Calu3 (cell line): Measurements from ENCODE around the gene TERC. TPM values are rescaled to one million over a fixed set of nuclear protein-coding genes. Genes with fewer than 3 reads are reported as not detected.

Experiments used
- Bru-seq: library from RNA; stranded (reverse); fragments of 400-500 nt; gene quantifications from one replicate; lab custom pipeline; 2021; lab: Mats Ljungman, UMichigan
- BruChase-seq, 2 experiments: library from RNA; stranded (reverse); fragments of 400-500 nt; gene quantifications; one replicate each; lab custom pipeline; 2021; lab: Mats Ljungman, UMichigan
- BruUV-seq: library from RNA; stranded (reverse); fragments of 400-500 nt; replicated peaks from 2 replicates; lab custom pipeline; 2021; lab: Mats Ljungman, UMichigan
- CTCF ChIA-PET: fragments of 300-600 bp; sonication (Branson Sonifier 250); formaldehyde crosslinking; loops from one replicate; lab custom pipeline; 2022; ENCODE audit warnings: antibody characterized with exemption; lab: Charles Lee
- DNase-seq: peaks from one replicate; pipeline ENCODE4 v3.0.0; 2022
- H3K27ac Mint-ChIP-seq: one replicate; pipeline ENCODE4 v1.8.0; 2022; ENCODE audit warnings: mixed read lengths; ENCODE audit not compliant: unreplicated experiment
- H3K27me3 Mint-ChIP-seq: one replicate; pipeline ENCODE4 v1.8.0; 2022; ENCODE audit warnings: mixed read lengths; ENCODE audit not compliant: unreplicated experiment
- H3K36me3 Mint-ChIP-seq: one replicate; pipeline ENCODE4 v1.8.0; 2022; ENCODE audit warnings: mild to moderate bottlenecking, moderate library complexity, mixed read lengths; ENCODE audit not compliant: insufficient read depth, unreplicated experiment
- H3K4me1 Mint-ChIP-seq: one replicate; pipeline ENCODE4 v1.8.0; 2022; ENCODE audit warnings: mild to moderate bottlenecking, low read depth, mixed read lengths; ENCODE audit not compliant: unreplicated experiment
- H3K4me3 Mint-ChIP-seq: one replicate; pipeline ENCODE4 v1.8.0; 2022; ENCODE audit warnings: mild to moderate bottlenecking, low read depth, moderate library complexity, mixed read lengths; ENCODE audit not compliant: unreplicated experiment
- H3K9me3 Mint-ChIP-seq: one replicate; pipeline ENCODE4 v1.8.0; 2022; ENCODE audit warnings: low read depth, mixed read lengths; ENCODE audit not compliant: unreplicated experiment
- CTCF ChIP-seq: fragments of 200-600 bp; IDR thresholded peaks from one replicate; pipeline ENCODE4 v1.8.0; 2022; ENCODE audit warnings: antibody characterized with exemption; ENCODE audit not compliant: unreplicated experiment
- intact Hi-C: fragments of 100-400 bp; cut with micrococcal nuclease; formaldehyde crosslinking; loops from one replicate; pipeline ENCODE4 v1.10.0; 2022; ENCODE audit not compliant: unreplicated experiment
- long read RNA-seq: library from polyadenylated mRNA; stranded (forward); transcript quantifications from one replicate; pipeline ENCODE4 v2.0.0, GENCODE V29; 2022
- total RNA-seq: library from RNA; stranded (reverse); gene quantifications from 2 replicates; pipeline ENCODE4 v1.2.3, GENCODE V29; 2022

Gene TERC
- 4.7 and 11.0 TPM in 2 replicates for total RNA-seq
- percentile 50 among the genes with signal in this experiment for Bru-seq, nascent RNA
- BruChase-seq, experiment 1, labeled RNA remaining after a 6-hour chase = percentile 55 among the genes with signal in this experiment
- percentile 48 among the genes with signal in this experiment for BruChase-seq, experiment 2, labeled RNA remaining after a 2-hour chase
- long read RNA-seq = 0 reads

GRCh38 chr3:169764882-169765612 lies at the start of gene TERC:
TSS of gene TERC (minus strand) at chr3:169765060.
- peaks cover 7% of the 10 kb centered on the region for H3K9me3 Mint-ChIP-seq
- peaks cover 11% of the 10 kb centered on the region for H3K4me1 Mint-ChIP-seq
- no peaks in the 10 kb centered on the region for H3K27me3 Mint-ChIP-seq
- CTCF ChIA-PET = interaction anchor here (0.6 kb wide), 1 partner anchor 23 kb away, joined by 4 read pairs; no protein-coding TSS in a partner anchor
- peak within 1 kb of the TSS; percentile 79 for H3K27ac Mint-ChIP-seq
- TF ChIP-seq CTCF = no peak
- DNase-seq = peak; percentile 89
- H3K4me3 Mint-ChIP-seq = peak within 1 kb of the TSS; percentile 91
- intact Hi-C loops = loop anchor here (5.0 to 10.0 kb wide), 2 partner anchors 650 to 1047 kb away; partner anchors contain the start of gene CLDN11
- TSS peak; percentile 96 for BruUV-seq
- peaks cover 49% of the 10 kb centered on the region for H3K36me3 Mint-ChIP-seq

GRCh38 chr3:169813757-169814517 lies 49.1 kb upstream of the TERC start:
- Mint-ChIP-seq H3K36me3 (peaks cover 8% of the 10 kb centered on the region), H3K27ac (no peak overlapping the region), H3K9me3 (peaks cover 8% of the 10 kb centered on the region)

GRCh38 chr3:169813278-169813677 lies 48.4 kb upstream of the TERC start:
- CTCF ChIA-PET = no interaction called here
- Mint-ChIP-seq H3K4me3 (no peak overlapping the region), H3K27me3 (peaks cover 37% of the 10 kb centered on the region), H3K27ac (no peak overlapping the region), H3K9me3 (peaks cover 8% of the 10 kb centered on the region), H3K4me1 (no peaks in the 10 kb centered on the region), H3K36me3 (peaks cover 8% of the 10 kb centered on the region)
- no peak for DNase-seq
- no peak for TF ChIP-seq CTCF
- BruUV-seq = no TSS peak
- intact Hi-C loops = loop anchor here (1.0 kb wide), 1 partner anchor 32 kb away; no protein-coding TSS in a partner anchor

More at GRCh38 chr3:169813757-169814517, 49.1 kb upstream of the TERC start:
- H3K27me3 Mint-ChIP-seq = peaks cover 42% of the 10 kb centered on the region
- TF ChIP-seq CTCF = no peak
- no peak for DNase-seq
- CTCF ChIA-PET = no interaction called here
- no TSS peak for BruUV-seq
- intact Hi-C loops = loop anchor here (1.0 kb wide), 1 partner anchor 31 kb away; no protein-coding TSS in a partner anchor
- H3K4me3 Mint-ChIP-seq = no peak overlapping the region
- H3K4me1 Mint-ChIP-seq = no peaks in the 10 kb centered on the region
